Skeletal muscle tissue (tissue), 4 donors: ENCODE data around the gene MYOCD. TPM values are rescaled to one million over a fixed set of nuclear protein-coding genes. Genes with fewer than 3 reads are reported as not detected.

Experiments used
- H3K27ac ChIP-seq: one replicate; pipeline ENCODE4 v1.7.0; 2013; ENCODE audit warnings: mild to moderate bottlenecking, low read depth, low read length, inconsistent platforms
- H3K27me3 ChIP-seq, 3 donors: one replicate each; pipeline ENCODE4 v1.7.0; 2013; ENCODE audit warnings: low read length in 3 of 3; ENCODE audit not compliant: control insufficient read depth in 3 of 3, insufficient read depth in 3 of 3
- H3K36me3 ChIP-seq, 3 donors: one replicate each; pipeline ENCODE4 v1.7.0; 2013; ENCODE audit warnings: low read length in 3 of 3; ENCODE audit not compliant: control insufficient read depth in 3 of 3, insufficient read depth in 3 of 3
- H3K4me1 ChIP-seq, 3 donors: one replicate each; pipeline ENCODE4 v1.7.0; 2013; ENCODE audit warnings: low read length in 3 of 3, mild to moderate bottlenecking in 3 of 3; ENCODE audit not compliant: control insufficient read depth in 3 of 3, insufficient read depth in 3 of 3
- H3K4me3 ChIP-seq, 3 donors: one replicate each; pipeline ENCODE4 v1.7.0; 2013; ENCODE audit warnings: low read length in 3 of 3
- H3K9ac ChIP-seq, 3 donors: one replicate each; pipeline ENCODE4 v1.7.0; 2013; ENCODE audit warnings: low read length in 3 of 3, mild to moderate bottlenecking in 3 of 3, moderate library complexity in 2 of 3, low read depth in 1 of 3
- H3K9me3 ChIP-seq, 3 donors: one replicate each; pipeline ENCODE4 v1.7.0; 2013; ENCODE audit warnings: low read length in 3 of 3; ENCODE audit not compliant: control insufficient read depth in 3 of 3
- total RNA-seq: library from RNA; depleted of rRNA; stranded (reverse); fragments of >200 nt; gene quantifications from one replicate; pipeline ENCODE4 v1.2.3, GENCODE V29; 2014
- donor health status: Osteomylitis.

Gene MYOCD
- total RNA-seq, 1 donor from 2014 or later: 0.52 TPM

GRCh38 chr17:12737740-12738469 is 72.2 kb downstream of the MYOCD start:
- no peak overlapping the region for H3K4me3 ChIP-seq
- peaks cover 0 to 5% (median 0%) of the 10 kb centered on the region in 3 donors for H3K4me1 ChIP-seq
- H3K27ac ChIP-seq: no peak overlapping the region
- no peaks in the 10 kb centered on the region for H3K9me3 ChIP-seq
- no peaks in the 10 kb centered on the region for H3K36me3 ChIP-seq
- no peak overlapping the region for H3K9ac ChIP-seq
- H3K27me3 ChIP-seq: no peaks in the 10 kb centered on the region

- Histone ChIP-seq H3K27ac (no peak overlapping the region), H3K27me3 (no peaks in the 10 kb centered on the region), H3K9ac (no peak overlapping the region), H3K4me3 (no peak overlapping the region), H3K9me3 (no peaks in the 10 kb centered on the region), H3K36me3 (no peaks in the 10 kb centered on the region), H3K4me1 (peaks cover 0 to 5% (median 0%) of the 10 kb centered on the region in 3 donors)
Observed at GRCh38 chr17:12738624-12739023, 72.9 kb downstream of the MYOCD start.

GRCh38 chr17:12739500-12739899 is 73.8 kb downstream of the MYOCD start:
- H3K36me3 ChIP-seq: no peaks in the 10 kb centered on the region
- no peak overlapping the region for H3K27ac ChIP-seq
- H3K9ac ChIP-seq: no peak overlapping the region
- peaks cover 0 to 5% (median 0%) of the 10 kb centered on the region in 3 donors for H3K4me1 ChIP-seq
- no peaks in the 10 kb centered on the region for H3K27me3 ChIP-seq
- no peaks in the 10 kb centered on the region for H3K9me3 ChIP-seq
- H3K4me3 ChIP-seq: no peak overlapping the region

GRCh38 chr17:12743046-12743445 is 77.4 kb downstream of the MYOCD start:
- H3K9me3 ChIP-seq: no peaks in the 10 kb centered on the region
- no peak overlapping the region for H3K4me3 ChIP-seq
- H3K27ac ChIP-seq: no peak overlapping the region
- no peak overlapping the region for H3K9ac ChIP-seq
- no peaks in the 10 kb centered on the region for H3K36me3 ChIP-seq
- peaks cover 0 to 5% (median 0%) of the 10 kb centered on the region in 3 donors for H3K4me1 ChIP-seq
- no peaks in the 10 kb centered on the region for H3K27me3 ChIP-seq

- Histone ChIP-seq H3K27me3 (no peaks in the 10 kb centered on the region), H3K9me3 (no peaks in the 10 kb centered on the region), H3K4me3 (no peak overlapping the region), H3K4me1 (peaks cover 0 to 5% (median 0%) of the 10 kb centered on the region in 3 donors), H3K9ac (no peak overlapping the region), H3K36me3 (no peaks in the 10 kb centered on the region), H3K27ac (no peak overlapping the region)
Observed at GRCh38 chr17:12744298-12744697, 78.6 kb downstream of the MYOCD start.

- H3K4me3 ChIP-seq: no peak overlapping the region
- no peak overlapping the region for H3K9ac ChIP-seq
- no peaks in the 10 kb centered on the region for H3K9me3 ChIP-seq
- H3K27ac ChIP-seq: no peak overlapping the region
- peaks cover 0 to 5% (median 0%) of the 10 kb centered on the region in 3 donors for H3K4me1 ChIP-seq
- H3K36me3 ChIP-seq: no peaks in the 10 kb centered on the region
- no peaks in the 10 kb centered on the region for H3K27me3 ChIP-seq
Observed at GRCh38 chr17:12744786-12745185, 79.1 kb downstream of the MYOCD start.

- H3K27ac ChIP-seq: no peak overlapping the region
- H3K36me3 ChIP-seq: no peaks in the 10 kb centered on the region
- H3K9ac ChIP-seq: no peak overlapping the region
- H3K4me3 ChIP-seq: no peak overlapping the region
- H3K9me3 ChIP-seq: no peaks in the 10 kb centered on the region
- H3K4me1 ChIP-seq: peaks cover 0 to 5% (median 0%) of the 10 kb centered on the region in 3 donors
- no peaks in the 10 kb centered on the region for H3K27me3 ChIP-seq
Observed at GRCh38 chr17:12745486-12745885, 79.8 kb downstream of the MYOCD start.

GRCh38 chr17:12756786-12757185 is 91.1 kb downstream of the MYOCD start:
- H3K4me1 ChIP-seq: no peaks in the 10 kb centered on the region
- no peaks in the 10 kb centered on the region for H3K27me3 ChIP-seq
- no peak overlapping the region for H3K9ac ChIP-seq
- no peak overlapping the region for H3K27ac ChIP-seq
- no peak overlapping the region for H3K4me3 ChIP-seq
- no peaks in the 10 kb centered on the region for H3K9me3 ChIP-seq
- no peaks in the 10 kb centered on the region for H3K36me3 ChIP-seq

- no peaks in the 10 kb centered on the region for H3K9me3 ChIP-seq
Observed at GRCh38 chr17:12759090-12759489, 93.4 kb downstream of the MYOCD start.

GRCh38 chr17:12765548-12765947 is 99.9 kb downstream of the MYOCD start:
- Histone ChIP-seq H3K36me3 (no peaks in the 10 kb centered on the region), H3K4me1 (no peaks in the 10 kb centered on the region), H3K27me3 (peaks cover 0 to 6% (median 0%) of the 10 kb centered on the region in 3 donors), H3K27ac (no peak overlapping the region), H3K4me3 (no peak overlapping the region), H3K9ac (no peak overlapping the region), H3K9me3 (no peaks in the 10 kb centered on the region)

More at GRCh38 chr17:12759090-12759489, 93.4 kb downstream of the MYOCD start:
- no peak overlapping the region for H3K4me3 ChIP-seq
- no peaks in the 10 kb centered on the region for H3K36me3 ChIP-seq
- H3K4me1 ChIP-seq: no peaks in the 10 kb centered on the region
- H3K27ac ChIP-seq: no peak overlapping the region
- peaks cover 0 to 3% (median 0%) of the 10 kb centered on the region in 3 donors for H3K27me3 ChIP-seq
- H3K9ac ChIP-seq: no peak overlapping the region
